Sigmoid colon (tissue), 7 donors: ENCODE results near the gene TMPRSS6. TPM values are rescaled to one million over a fixed set of nuclear protein-coding genes. Genes with fewer than 3 reads are reported as not detected.

Experiments used
- DNase-seq: peaks from one replicate; pipeline ENCODE4 v3.0.0-alpha.2; 2019
- H3K27ac ChIP-seq, 4 donors: fragments of 200-600 bp; sonication (generic); one replicate each; pipeline ENCODE4 v1.5.1; 2016 to 2019; ENCODE audit warnings: mild to moderate bottlenecking in 1 of 4
- H3K27me3 ChIP-seq, 3 donors: fragments of 200-600 bp; sonication (generic); one replicate each; pipeline ENCODE4 v1.5.1; 2019; ENCODE audit warnings: mild to moderate bottlenecking in 1 of 3
- H3K36me3 ChIP-seq, 4 donors: fragments of 200-600 bp; sonication (generic); one replicate each; pipeline ENCODE4 v1.5.1; 2016 to 2019
- H3K4me1 ChIP-seq, 4 donors: fragments of 200-600 bp; sonication (generic); one replicate each; pipeline ENCODE4 v1.5.1; 2017 to 2019
- H3K4me3 ChIP-seq, 4 donors: fragments of 200-600 bp; sonication (generic); one replicate each; pipeline ENCODE4 v1.5.1; 2017 to 2019; ENCODE audit warnings: mild to moderate bottlenecking in 2 of 4, moderate library complexity in 1 of 4
- H3K9me3 ChIP-seq, 4 donors: fragments of 200-600 bp in 3 of 4; sonication (generic) in 3 of 4; one replicate each; pipeline versions ENCODE4 v1.5.1 to v1.6.1; 2013 to 2019
- EP300 ChIP-seq, 4 donors: sonication (generic); formaldehyde crosslinking; IDR thresholded peaks; one replicate each; pipeline ENCODE4 v1.6.1; 2017; ENCODE audit warnings: antibody characterized with exemption in 4 of 4
- POLR2A ChIP-seq, 2 donors: fragments of 450-650 bp; IDR thresholded peaks; one replicate each; pipeline ENCODE4 v1.6.1; 2016; ENCODE audit warnings: antibody characterized with exemption in 2 of 2, mild to moderate bottlenecking in 2 of 2, moderate library complexity in 2 of 2
- POLR2AphosphoS5 ChIP-seq, 4 donors: sonication (generic); formaldehyde crosslinking; IDR thresholded peaks; one replicate each; pipeline ENCODE4 v1.6.1; 2017; ENCODE audit warnings: antibody characterized with exemption in 4 of 4
- WGBS, 2 donors: extraction: QIAGEN DNeasy Blood & Tissue Kit; methylation state at CpG; one replicate each; pipeline ENCODE4 v1.1.7; 2013; 5-methylcytosine and 5-hydroxymethylcytosine counted together
- intact Hi-C: fragments of 100-400 bp; cut with DNase I; formaldehyde crosslinking; loops from one replicate; pipeline ENCODE4 v1.15.1; 2023
- polyA plus RNA-seq, 3 donors: library from polyadenylated mRNA; stranded (reverse); fragments of 200-250 nt; gene quantifications; one replicate each; pipeline ENCODE4 v1.2.3, GENCODE V29; 2013
- total RNA-seq, 4 donors: library from RNA; depleted of rRNA; stranded (reverse); fragments of >200 nt; gene quantifications; one replicate each; pipeline ENCODE4 v1.1.0, GENCODE V29; 2016
- TF ChIP-seq, protein P1 (sequence below), 4 experiments: fragments of 450-650 bp in 3 of 4; fragments of 200-600 bp in 1 of 4; IDR thresholded peaks; one replicate each; pipeline ENCODE4 v1.5.1; 2016 to 2019; ENCODE audit warnings: antibody characterized with exemption in 4 of 4, mild to moderate bottlenecking in 3 of 4, moderate library complexity in 2 of 4
- donor health status: healthy with polysubstance abuse.
- donor health status: Bipolar disorder and iron deficiency.
- donor health status: healthy.

Gene TMPRSS6
- total RNA-seq (not detected), polyA plus RNA-seq (1 to 10 TPM in 1 of 3 donors, under 1 TPM in 1, not detected in 1; 0.79 to 1.8 TPM)

- Histone ChIP-seq H3K4me3 (no peak within 1 kb of the TSS), H3K36me3 (no peaks in the 10 kb centered on the region), H3K4me1 (no peaks in the 10 kb centered on the region), H3K9me3 (no peaks in the 10 kb centered on the region), H3K27me3 (peaks cover 0 to 23% (median 10%) of the 10 kb centered on the region in 3 donors), H3K27ac (no peak within 1 kb of the TSS)
- intact Hi-C loops = no loop called here
- WGBS, 2 donors = 40 to 69% methylated on average over 13 of the region's 13 CpGs
- TF ChIP-seq EP300 (IDR thresholded peaks at IDR 0.05) = no peak
- TF ChIP-seq, protein P1, sequence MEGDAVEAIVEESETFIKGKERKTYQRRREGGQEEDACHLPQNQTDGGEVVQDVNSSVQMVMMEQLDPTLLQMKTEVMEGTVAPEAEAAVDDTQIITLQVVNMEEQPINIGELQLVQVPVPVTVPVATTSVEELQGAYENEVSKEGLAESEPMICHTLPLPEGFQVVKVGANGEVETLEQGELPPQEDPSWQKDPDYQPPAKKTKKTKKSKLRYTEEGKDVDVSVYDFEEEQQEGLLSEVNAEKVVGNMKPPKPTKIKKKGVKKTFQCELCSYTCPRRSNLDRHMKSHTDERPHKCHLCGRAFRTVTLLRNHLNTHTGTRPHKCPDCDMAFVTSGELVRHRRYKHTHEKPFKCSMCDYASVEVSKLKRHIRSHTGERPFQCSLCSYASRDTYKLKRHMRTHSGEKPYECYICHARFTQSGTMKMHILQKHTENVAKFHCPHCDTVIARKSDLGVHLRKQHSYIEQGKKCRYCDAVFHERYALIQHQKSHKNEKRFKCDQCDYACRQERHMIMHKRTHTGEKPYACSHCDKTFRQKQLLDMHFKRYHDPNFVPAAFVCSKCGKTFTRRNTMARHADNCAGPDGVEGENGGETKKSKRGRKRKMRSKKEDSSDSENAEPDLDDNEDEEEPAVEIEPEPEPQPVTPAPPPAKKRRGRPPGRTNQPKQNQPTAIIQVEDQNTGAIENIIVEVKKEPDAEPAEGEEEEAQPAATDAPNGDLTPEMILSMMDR (IDR thresholded peaks at IDR 0.05) = no peak
- no peak for TF ChIP-seq POLR2AphosphoS5 (IDR thresholded peaks at IDR 0.05)
- no peak for TF ChIP-seq POLR2A (IDR thresholded peaks at IDR 0.05)
- no peak for DNase-seq
Observed at GRCh38 chr22:37109242-37109917, at the start of gene TMPRSS6. Gene TMPRSS6 (minus strand): TSS chr22:37109713. CDS start chr22:37103417, 6,296 bp downstream.

GRCh38 chr22:37158963-37159290, 49.4 kb upstream of the TMPRSS6 start:
- H3K27ac ChIP-seq = no peak overlapping the region
- intact Hi-C loops = no loop called here
- no peak for DNase-seq
- peaks cover 0 to 3% (median 0%) of the 10 kb centered on the region in 3 donors for H3K27me3 ChIP-seq
- no peaks in the 10 kb centered on the region for H3K36me3 ChIP-seq
- H3K4me3 ChIP-seq = no peak overlapping the region
- H3K9me3 ChIP-seq = no peaks in the 10 kb centered on the region
- no peak for TF ChIP-seq POLR2AphosphoS5 (IDR thresholded peaks at IDR 0.05)
- TF ChIP-seq, protein P1 (IDR thresholded peaks at IDR 0.05) = no peak
- no peak for TF ChIP-seq EP300 (IDR thresholded peaks at IDR 0.05)
- TF ChIP-seq POLR2A (IDR thresholded peaks at IDR 0.05) = no peak
- 80 to 81% methylated on average over 5 of the region's 5 CpGs for WGBS, 2 donors
- no peaks in the 10 kb centered on the region for H3K4me1 ChIP-seq

- Histone ChIP-seq H3K36me3 (no peaks in the 10 kb centered on the region), H3K27ac (no peak overlapping the region), H3K4me3 (no peak overlapping the region), H3K4me1 (no peaks in the 10 kb centered on the region), H3K9me3 (no peaks in the 10 kb centered on the region), H3K27me3 (peaks cover 0 to 3% (median 0%) of the 10 kb centered on the region in 3 donors)
- DNase-seq = no peak
- TF ChIP-seq POLR2AphosphoS5 (IDR thresholded peaks at IDR 0.05) (no peak), EP300 (IDR thresholded peaks at IDR 0.05) (no peak), POLR2A (IDR thresholded peaks at IDR 0.05) (no peak)
- TF ChIP-seq, protein P1 (IDR thresholded peaks at IDR 0.05) = no peak
- 70 to 85% methylated on average over 13 of the region's 13 CpGs for WGBS, 2 donors
- intact Hi-C loops = no loop called here
Observed at GRCh38 chr22:37157516-37158285, 48.2 kb upstream of the TMPRSS6 start.

- no peak overlapping the region for H3K27ac ChIP-seq
- WGBS, 2 donors = 75 to 82% methylated on average over 13 of the region's 13 CpGs
- H3K4me1 ChIP-seq = no peaks in the 10 kb centered on the region
- peaks cover 0 to 3% (median 0%) of the 10 kb centered on the region in 3 donors for H3K27me3 ChIP-seq
- H3K4me3 ChIP-seq = no peak overlapping the region
- no peaks in the 10 kb centered on the region for H3K9me3 ChIP-seq
- intact Hi-C loops = no loop called here
- TF ChIP-seq, protein P1 (IDR thresholded peaks at IDR 0.05) = no peak
- no peak for TF ChIP-seq EP300 (IDR thresholded peaks at IDR 0.05)
- TF ChIP-seq POLR2AphosphoS5 (IDR thresholded peaks at IDR 0.05) = no peak
- TF ChIP-seq POLR2A (IDR thresholded peaks at IDR 0.05) = no peak
- DNase-seq = no peak
- no peaks in the 10 kb centered on the region for H3K36me3 ChIP-seq
Observed at GRCh38 chr22:37156686-37157435, 47.3 kb upstream of the TMPRSS6 start.
